Fibroblast of lung (primary cell): Measurements from ENCODE around the gene MAPKAP1.

ENCODE experiments used
- CTCF ChIP-seq, 2 donors: IDR thresholded peaks in 1 of 2; conservative IDR thresholded peaks in 1 of 2; 1 replicate in 1 of 2; 2 replicates in 1 of 2; pipeline ENCODE4 v1.5.1; 2011 to 2012; ENCODE audit warnings: low read length in 2 of 2, control low read depth in 1 of 2, inconsistent platforms in 1 of 2, low read depth in 1 of 2, mild to moderate bottlenecking in 1 of 2
- EZH2 ChIP-seq: IDR thresholded peaks from 2 replicates; pipeline ENCODE4 v1.5.1; 2012; ENCODE audit warnings: low read length, control low read depth, mild to moderate bottlenecking; ENCODE audit errors: missing control alignments

GRCh38 chr9:125756518-125756917 is 49.5 kb upstream of the MAPKAP1 start:
- TF ChIP-seq CTCF (conservative IDR thresholded peaks at IDR 0.05 in 1 of 2, IDR thresholded peaks at IDR 0.05 in 1 of 2; ENCODE audit: low read depth in 1 of 2, low read length in 2 of 2) (no peak), EZH2 (no peak)
